Globus pallidus (tissue), 1 donor: ENCODE results near the gene STIMATE.

Experiments used
- DNase-seq: peaks from one replicate; pipeline ENCODE4 v3.0.0-alpha.2; 2015; ENCODE audit warnings: low spot score

The STIMATE gene

DNA sequence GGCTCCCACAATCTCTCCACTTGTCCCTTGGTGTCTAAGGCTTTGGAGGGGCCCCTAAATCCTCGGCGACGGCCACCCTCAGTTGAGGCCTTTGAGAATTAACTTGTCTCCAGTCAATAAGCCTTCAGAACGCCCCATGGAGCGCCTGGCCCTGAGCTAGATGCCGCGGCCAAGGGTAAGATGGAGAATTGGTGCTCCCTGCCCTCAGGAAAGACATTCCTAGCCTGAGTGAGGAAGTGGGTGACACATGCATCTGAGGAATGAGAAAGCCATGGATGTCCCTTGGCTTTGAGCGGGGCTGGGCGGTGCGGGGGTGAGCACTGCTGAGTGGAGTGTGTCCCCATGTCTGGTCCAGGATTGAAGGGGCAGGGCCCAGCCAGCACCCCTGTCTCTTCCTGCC, 80.1 kb downstream of the STIMATE start:
- DNase-seq = no peak

GRCh38 chr3:52816654-52817053, 80.7 kb downstream of the STIMATE start:
- no peak for DNase-seq

DNA sequence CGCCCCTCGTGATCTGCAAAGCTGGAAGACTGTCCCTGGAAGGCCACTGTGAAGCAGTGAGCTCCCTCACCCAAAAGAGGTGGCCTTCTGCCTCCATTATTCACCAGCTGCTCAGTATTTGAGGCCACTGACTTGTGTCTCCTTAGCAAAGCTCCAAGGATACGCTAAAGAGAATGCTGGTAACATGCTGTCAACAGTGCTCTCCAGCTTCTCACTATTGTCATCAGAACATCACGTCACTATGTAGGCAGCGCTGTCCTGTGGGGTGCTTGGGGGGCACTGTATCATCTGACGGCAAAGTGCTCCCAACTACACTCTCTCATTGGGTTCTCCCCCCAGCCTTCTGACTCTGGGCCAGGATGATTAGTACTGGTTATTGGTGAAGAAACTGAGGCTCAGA, 81.1 kb downstream of the STIMATE start:
- no peak for DNase-seq

GRCh38 chr3:52813810-52814209, 83.5 kb downstream of the STIMATE start:
- DNase-seq = no peak

GRCh38 chr3:52811452-52812011, 85.8 kb downstream of the STIMATE start:
- no peak for DNase-seq

DNA sequence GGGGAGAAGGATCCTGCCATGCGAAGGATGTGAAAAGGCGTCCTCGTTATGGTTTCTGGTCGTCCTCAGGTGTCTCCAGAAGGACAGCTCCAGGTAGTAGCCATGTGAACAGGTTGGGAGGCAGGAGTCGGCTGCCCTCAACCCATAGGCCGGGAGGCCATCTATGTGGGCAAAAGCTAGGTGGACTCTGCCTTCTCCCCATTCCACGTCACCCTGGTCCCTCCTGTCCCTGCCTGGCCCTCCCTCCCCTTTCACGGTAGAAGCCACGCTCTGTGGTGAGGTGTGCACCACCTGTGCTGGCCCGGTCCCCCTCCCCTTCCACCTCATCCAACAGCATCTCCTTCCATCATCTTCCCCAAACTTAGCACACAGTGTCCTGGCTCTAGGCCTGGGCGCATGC, 86.4 kb downstream of the STIMATE start:
- no peak for DNase-seq

- DNase-seq = no peak
Measured at GRCh38 chr3:52809662-52810377, 87.5 kb downstream of the STIMATE start.

DNA sequence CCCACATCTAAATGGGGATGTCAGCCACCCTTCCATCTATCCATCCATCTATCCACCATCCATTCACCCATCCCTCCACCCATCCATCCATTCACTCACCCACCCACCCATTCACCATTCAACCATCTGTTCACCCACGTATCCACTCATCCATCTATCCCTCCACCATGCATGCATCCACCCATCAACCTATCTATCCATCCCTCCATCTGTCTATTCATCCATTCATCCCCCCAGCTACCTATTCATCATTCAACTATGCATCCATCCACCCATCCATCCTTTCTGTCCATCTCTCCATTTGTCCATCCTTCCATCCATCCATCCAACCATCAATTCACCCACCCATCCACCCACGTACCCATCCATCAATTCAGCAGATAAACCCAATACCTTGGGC, 88.2 kb downstream of the STIMATE start:
- no peak for DNase-seq

- DNase-seq = no peak
Measured at GRCh38 chr3:52805270-52806039, 91.9 kb downstream of the STIMATE start.

DNA sequence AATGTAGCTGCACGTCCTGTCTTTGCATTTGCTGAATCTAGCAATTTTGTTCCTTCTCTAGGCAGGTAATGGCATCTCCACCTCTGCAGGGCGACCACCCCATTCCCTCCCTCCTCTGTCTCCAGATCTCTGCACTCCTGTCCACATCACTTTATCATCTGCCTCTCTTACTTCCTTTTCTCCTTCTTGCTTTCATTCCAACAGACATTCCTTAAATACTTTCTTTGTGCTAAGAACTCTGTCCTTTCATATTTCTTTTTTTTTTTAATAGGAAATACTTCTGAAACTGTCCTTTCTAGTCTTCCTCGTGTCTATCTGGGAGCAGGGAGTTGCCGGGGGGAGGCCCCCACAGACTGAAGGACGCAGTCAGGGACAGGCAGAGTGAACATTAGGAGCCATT, 95.5 kb downstream of the STIMATE start:
- DNase-seq = no peak

- DNase-seq = no peak
Measured at GRCh38 chr3:52800079-52800478, 97.3 kb downstream of the STIMATE start.

- no peak for DNase-seq
Measured at GRCh38 chr3:52798978-52799476, 98.3 kb downstream of the STIMATE start.

DNA sequence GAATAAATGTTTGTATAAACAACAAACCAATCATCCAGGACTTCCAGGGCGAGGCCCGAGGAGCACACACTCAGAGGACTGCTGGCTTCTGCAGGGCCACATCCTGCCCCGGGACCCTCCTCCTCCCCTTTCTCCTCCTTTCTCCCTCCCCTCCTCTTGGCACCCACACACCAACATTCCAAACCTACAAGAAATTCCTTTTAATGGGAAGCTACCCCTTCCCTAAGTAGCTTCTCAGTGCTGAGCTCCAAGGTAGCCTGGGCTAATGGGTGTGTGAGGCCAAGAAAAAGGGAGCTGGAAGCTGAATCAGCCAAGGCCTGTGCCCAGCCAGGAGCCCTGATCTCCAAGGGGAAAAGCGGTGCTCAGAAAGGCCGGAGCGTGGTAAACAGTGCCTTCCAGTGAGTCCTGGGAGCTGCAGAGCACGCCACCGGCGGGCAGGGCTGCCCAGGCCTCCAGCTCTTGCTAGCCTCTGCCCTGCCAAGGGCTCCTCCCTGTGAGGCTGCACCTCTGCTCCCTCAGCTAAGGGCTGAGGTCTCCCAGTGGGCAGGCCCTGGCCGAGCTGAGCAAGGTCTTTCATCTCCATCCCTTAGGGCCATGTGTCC, 98.9 kb downstream of the STIMATE start:
- DNase-seq = no peak

DNA sequence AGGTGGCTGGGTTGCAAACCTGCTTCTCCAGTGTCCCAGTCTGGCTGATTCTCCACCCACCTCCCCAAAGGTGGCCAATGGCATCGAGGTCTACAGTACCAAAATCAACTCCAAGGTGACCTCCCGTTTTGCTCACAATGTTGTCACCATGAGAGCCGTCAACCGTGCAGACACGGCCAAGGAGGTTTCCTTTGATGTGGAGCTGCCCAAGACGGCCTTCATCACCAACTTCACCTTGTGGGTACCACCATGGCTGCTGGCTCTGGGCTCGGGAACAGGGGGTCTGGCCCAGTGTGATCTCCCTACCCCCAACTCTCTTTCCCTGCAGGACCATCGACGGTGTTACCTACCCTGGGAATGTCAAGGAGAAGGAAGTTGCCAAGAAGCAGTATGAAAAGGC, 100.9 kb downstream of the STIMATE start:
- no peak for DNase-seq

DNA sequence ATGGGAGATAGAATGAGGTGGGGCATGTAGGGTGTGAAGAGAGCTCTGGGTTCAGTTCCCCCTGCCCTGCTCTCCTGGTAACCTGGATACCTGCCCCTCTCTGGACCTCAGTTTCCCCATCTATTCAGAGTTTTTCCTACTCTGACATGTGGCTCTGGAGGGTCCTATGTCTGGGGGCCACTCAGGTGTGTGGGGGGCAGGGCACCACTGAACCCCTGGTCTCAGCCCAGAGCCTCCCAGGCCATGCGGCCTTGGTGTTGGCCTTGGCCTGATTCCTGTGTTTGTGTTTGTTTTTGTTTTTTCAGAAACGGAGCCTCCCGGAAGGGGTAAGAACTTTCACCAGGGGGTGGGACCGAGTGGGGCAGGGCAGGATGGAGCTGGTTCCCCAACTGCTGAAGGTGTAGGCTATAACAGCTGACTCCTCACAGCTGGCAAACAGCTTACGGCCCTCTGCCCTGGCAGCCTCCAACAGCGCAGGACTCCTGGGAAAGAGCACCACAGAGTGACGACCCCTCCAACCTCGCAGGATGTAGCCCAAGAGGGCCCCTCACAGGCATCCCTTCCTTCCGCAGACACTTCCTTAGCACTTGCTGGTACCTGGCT, 101.9 kb downstream of the STIMATE start:
- no peak for DNase-seq

- DNase-seq = no peak
Measured at GRCh38 chr3:52794612-52795099, 102.7 kb downstream of the STIMATE start, which contains the start of gene ITIH3. TSS of gene ITIH3 (plus strand) at chr3:52794796. CDS start at chr3:52794804, 8 bp downstream.

DNA sequence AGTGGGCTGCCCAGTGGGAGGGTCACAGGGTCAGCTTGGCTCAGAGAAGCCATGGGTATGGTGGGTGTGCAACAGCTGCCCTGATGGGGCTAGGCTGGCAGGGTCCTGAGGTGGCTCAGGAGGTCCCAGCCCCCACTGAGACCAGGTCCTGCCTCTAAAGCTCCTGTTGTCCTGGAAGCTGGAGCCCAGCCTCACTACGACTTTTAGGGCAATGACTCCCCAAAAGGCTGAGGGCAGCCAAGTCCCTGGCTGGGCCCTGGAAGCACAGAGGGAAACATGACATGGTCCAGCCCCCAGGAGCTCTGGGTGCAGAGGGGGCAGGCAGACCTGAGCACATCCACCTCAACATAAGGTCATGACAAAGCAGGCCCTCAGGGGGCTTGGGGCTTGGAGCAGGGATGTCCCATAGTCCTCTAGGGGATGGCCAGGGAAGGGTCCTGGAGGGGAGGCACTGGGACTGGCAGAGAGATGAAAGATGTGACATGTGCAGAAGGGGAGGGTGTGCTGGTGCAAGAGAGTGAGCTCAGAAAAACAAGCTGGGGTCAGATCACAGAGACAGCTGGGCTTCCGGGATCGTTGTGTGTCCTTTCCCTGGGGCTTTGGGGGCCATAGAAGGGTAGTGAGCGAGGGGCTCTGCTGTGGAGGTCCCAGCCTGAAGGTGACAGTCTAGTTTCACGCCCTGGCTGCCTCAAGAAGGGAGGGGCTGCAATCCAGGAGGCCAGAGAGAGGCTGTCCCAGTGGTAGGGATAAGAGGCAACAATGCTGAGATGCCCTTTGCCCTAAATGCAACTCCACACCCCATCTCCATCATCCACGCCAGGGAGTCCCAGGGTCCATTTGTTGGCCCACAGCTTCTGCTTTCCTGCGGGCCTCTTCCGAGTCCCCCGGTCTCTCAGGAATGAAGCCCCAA, 103.4 kb downstream of the STIMATE start:
- no peak for DNase-seq

DNA sequence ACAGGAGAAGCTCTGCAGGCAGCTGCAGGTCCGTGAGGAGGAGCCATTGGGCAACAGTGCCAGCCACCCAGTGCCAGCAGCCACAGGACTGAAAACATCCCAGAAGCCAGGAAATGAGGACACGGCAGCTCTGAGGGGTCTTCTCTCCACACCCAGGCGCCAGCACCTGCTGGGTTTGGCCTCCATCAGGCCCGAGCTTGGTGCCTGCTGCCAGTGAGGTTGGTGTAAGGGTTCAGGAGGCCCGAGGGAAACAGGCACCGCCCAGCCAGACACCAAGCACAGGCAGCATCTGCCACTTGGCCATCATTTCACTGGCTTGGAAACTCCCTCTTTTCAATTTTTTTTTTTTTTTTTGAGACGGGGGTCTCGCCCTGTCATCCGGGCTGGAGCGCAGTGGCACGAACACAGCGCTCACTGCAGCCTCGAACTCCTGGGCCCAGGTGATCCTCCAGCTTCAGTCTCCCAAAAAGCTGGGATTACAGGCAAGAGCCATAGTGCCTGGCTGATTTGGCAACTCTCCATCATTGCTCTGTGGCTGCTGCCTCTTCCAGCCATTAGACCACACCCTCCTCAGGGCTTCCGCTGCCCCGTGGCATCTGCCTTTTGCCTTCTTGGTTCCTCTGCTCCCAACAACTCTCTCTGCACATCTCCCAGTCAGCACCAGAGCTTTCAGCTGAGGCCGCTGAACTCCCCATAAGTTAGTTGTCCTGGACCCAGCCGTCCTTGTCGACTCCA, 104.2 kb downstream of the STIMATE start:
- no peak for DNase-seq

- DNase-seq = no peak
Measured at GRCh38 chr3:52792413-52792812, 104.9 kb downstream of the STIMATE start.

- DNase-seq = no peak
Measured at GRCh38 chr3:52791928-52792327, 105.4 kb downstream of the STIMATE start.
